ENCODE data around the gene SRGAP3.

Gene SRGAP3

DNA sequence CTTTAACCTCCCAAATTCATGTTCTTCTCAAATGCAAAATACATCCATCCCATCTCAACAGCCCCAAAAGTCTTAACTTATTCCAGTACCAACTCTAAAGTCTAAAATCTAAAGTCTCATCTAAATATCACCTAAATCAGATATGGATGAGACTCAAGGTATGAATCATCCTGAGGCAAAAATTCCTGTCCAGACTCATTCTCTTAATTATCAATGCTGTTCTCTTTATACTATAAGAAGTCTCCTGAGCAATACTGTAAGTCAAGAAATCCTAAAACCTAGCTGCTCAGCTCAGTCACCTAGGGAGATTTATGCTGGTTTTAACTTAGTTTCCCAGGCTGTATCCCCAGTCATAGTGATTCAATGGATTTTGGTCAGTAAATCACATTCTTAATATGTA lies 297.3 kb downstream of the SRGAP3 start:
- no peak for DNase-seq

DNA sequence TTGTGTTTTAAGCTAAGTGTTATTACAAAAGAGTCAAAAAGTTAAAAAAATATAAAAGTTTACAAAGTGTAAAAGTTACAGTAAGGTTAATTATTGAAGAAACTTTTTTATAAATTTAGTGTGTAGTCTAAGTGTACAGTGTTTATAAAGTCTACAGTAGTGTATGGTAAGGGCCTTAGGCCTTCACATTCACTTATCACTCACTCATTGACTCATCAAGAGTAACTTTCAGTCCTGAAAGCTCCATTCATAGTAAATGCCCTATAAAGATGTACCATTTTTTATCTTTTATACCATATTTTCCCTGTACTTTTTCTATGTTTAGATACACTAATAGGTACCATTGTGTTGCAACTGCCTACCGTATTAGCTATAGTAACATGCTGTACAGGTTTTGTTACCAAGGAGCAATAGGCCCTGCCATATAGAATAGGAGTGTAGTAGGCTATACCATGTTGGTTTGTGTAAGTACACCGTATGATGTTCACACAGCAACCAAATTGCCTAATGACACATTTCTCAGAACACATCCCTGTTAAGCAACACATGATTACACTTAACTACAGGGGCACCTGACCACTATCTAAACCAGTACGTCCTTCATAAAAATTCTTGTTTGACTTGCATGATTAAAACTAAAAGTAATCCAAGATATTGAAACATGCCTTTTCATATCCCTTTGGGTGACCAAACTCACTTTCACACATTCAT lies 303.4 kb downstream of the SRGAP3 start:
- no peak for DNase-seq

GRCh38 chr3:8942746-8943488 lies 306.5 kb downstream of the SRGAP3 start:
- no peak for DNase-seq

DNA sequence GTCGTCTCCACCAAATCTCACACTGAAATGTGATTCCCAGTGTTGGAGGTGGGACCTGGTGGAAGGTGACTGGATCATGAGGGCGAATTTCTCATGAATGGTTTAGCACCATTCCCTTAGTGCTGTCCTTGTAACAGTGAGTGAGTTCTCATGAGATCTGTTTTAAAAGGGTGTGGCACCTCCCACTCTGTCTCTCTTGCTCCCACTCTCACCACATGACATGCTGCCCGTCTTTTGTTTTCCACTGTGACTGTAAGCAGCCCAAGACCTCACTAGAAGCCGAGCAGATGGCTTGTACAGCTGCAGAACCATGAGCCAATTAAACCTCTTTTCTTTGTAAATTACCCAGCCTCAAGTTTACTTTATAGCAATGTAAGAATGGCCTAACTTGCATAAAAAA lies 307.3 kb downstream of the SRGAP3 start:
- DNase-seq: no peak

- no peak for DNase-seq
These were observed 311.4 kb downstream of the SRGAP3 start for GRCh38 chr3:8938021-8938420.

DNA sequence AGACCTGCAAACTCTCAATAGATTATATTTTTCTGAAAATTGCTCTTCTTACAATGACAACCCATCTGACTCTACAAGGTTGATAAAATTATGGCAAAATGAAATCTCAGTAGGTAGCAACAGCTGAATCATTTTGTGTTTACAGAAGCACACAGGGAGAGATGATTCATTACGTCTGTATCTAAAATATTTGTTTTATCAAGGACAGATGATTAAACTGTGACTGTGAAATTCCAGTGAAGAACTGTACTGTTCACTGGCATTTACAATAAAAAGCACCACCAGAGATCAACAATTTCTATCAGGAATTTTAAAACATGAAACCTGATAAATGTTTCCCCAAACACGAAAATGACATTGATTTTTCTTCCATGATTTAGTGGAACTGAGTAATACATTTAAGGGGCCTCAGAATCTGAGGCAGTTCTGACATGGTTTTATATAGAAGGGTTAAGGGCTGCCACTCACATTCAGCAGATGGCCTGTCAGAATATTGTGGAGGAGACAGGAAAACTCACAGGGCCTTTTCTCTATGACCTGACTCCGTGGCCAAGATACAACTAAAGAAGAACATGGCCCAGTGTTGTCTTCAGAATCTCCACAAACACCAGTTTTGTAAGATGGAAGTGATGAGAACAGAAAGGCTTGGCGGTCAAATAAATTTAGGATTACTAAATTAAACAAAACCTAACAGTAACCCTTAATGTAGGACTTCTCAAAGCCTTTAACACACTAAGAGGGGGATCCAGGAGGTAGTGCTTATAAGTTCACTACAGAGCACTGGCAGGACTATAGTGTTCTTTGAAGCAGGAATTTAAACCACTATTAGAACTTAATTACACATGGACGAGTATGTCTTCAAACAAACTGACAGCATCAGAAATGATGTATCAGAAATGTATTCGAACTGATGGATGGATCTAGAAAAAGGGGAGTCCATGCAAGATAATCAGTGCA lies 312.1 kb downstream of the SRGAP3 start:
- DNase-seq: no peak

GRCh38 chr3:8932507-8932906 lies 316.9 kb downstream of the SRGAP3 start:
- no peak for DNase-seq

DNA sequence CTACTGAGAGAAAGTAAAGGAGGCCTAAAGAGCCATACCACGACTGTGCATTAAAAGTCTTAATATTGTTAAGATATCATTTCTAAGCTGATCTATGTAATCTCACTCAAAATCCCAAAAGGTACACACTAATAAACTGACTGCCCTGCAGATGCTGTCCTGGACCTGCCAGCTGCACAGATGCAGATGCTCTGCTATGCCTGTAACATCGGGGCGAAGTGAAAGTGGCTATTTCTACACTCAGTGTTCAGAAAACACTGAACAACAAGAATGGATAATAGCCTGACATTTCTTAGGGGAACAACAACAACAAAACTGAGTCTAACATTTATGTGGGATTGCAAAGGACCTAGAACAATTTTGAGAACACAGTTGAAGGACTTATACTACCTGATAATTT lies 318.1 kb downstream of the SRGAP3 start:
- DNase-seq: no peak

All from CD4-positive, alpha-beta T cell treated with Interleukin-1 beta for 1 hour (primary cell).